IMR-90 (cell line): Measurements from ENCODE around the gene PRMT1. TPM values are rescaled to one million over a fixed set of nuclear protein-coding genes. Genes with fewer than 3 reads are reported as not detected.

Experiments
- ATAC-seq: fragments of 200-7000 bp; cut with Tn5 transposase; 2 replicates; pipeline ENCODE4 v1.9.1; 2020; ENCODE audit warnings: low read depth, mild to moderate bottlenecking, moderate library complexity
- BruUV-seq: library from RNA; stranded (reverse); fragments of 400-500 nt; replicated peaks from 2 replicates; lab custom pipeline; 2021; lab: Mats Ljungman, UMichigan
- CTCF ChIA-PET: fragments of 300-600 bp; formaldehyde crosslinking; extraction: SDS; loops from one replicate; lab custom pipeline; 2021; ENCODE audit warnings: antibody characterized with exemption; lab: Yijun Ruan, JAX
- POLR2A ChIA-PET: fragments of 300-600 bp; sonication (Branson Sonifier 250); formaldehyde crosslinking; loops from one replicate; lab custom pipeline; 2022; ENCODE audit warnings: antibody characterized with exemption; ENCODE audit not compliant: unreplicated experiment; lab: Charles Lee
- DNase-seq: peaks from one replicate; pipeline ENCODE4 v3.0.0; 2013
- H2AFZ ChIP-seq: replicated peaks from 2 replicates; pipeline ENCODE3; 2013; ENCODE audit warnings: low read length, mild to moderate bottlenecking; ENCODE audit not compliant: poor library complexity
- H2AK5ac ChIP-seq: 2 replicates; pipeline ENCODE4 v1.6.1; 2013; ENCODE audit warnings: low read depth, low read length, inconsistent platforms
- H2AK9ac ChIP-seq: replicated peaks from 2 replicates; pipeline ENCODE3; 2013; ENCODE audit warnings: mild to moderate bottlenecking, low read depth, low read length, moderate library complexity; ENCODE audit not compliant: poor library complexity
- H2BK120ac ChIP-seq: 2 replicates; pipeline ENCODE4 v1.6.1; 2013; ENCODE audit warnings: low read depth, low read length, inconsistent platforms
- H2BK15ac ChIP-seq: 3 replicates; pipeline ENCODE4 v1.6.1; 2013; ENCODE audit warnings: low read depth, low read length, inconsistent platforms
- H2BK20ac ChIP-seq: 2 replicates; pipeline ENCODE4 v1.6.1; 2013; ENCODE audit warnings: low read depth, mild to moderate bottlenecking, inconsistent platforms, low read length, moderate library complexity
- H2BK5ac ChIP-seq: 2 replicates; pipeline ENCODE4 v1.6.1; 2013; ENCODE audit warnings: mild to moderate bottlenecking, low read depth, low read length, inconsistent platforms; ENCODE audit not compliant: poor library complexity, severe bottlenecking
- H3K14ac ChIP-seq: replicated peaks from 2 replicates; pipeline ENCODE4 v1.6.1; 2013; ENCODE audit warnings: low read depth, low read length, inconsistent platforms
- H3K18ac ChIP-seq: 2 replicates; pipeline ENCODE4 v1.6.1; 2013; ENCODE audit warnings: low read depth, low read length, control low read depth
- H3K23ac ChIP-seq: 2 replicates; pipeline ENCODE4 v1.6.1; 2013; ENCODE audit warnings: low read depth, low read length, inconsistent platforms
- H3K27ac ChIP-seq: 2 replicates; pipeline ENCODE4 v1.5.1; 2013; ENCODE audit warnings: mild to moderate bottlenecking, control low read depth, low read length; ENCODE audit not compliant: insufficient read depth
- H3K27me3 ChIP-seq: 2 replicates; pipeline ENCODE4 v1.6.1; 2013; ENCODE audit warnings: low read length; ENCODE audit not compliant: control insufficient read depth, insufficient read depth
- H3K36me3 ChIP-seq: 2 replicates; pipeline ENCODE4 v1.6.1; 2013; ENCODE audit warnings: low read length, mixed read lengths; ENCODE audit not compliant: control insufficient read depth, insufficient read depth
- H3K4ac ChIP-seq: 2 replicates; pipeline ENCODE4 v1.6.1; 2013; ENCODE audit warnings: low read depth, low read length, inconsistent platforms
- H3K4me1 ChIP-seq: 2 replicates; pipeline ENCODE4 v1.6.1; 2013; ENCODE audit warnings: low read length, mixed read lengths; ENCODE audit not compliant: control insufficient read depth, insufficient read depth
- H3K4me2 ChIP-seq: 2 replicates; pipeline ENCODE4 v1.6.1; 2013; ENCODE audit warnings: low read depth, mild to moderate bottlenecking, control low read depth, low read length, moderate library complexity
- H3K4me3 ChIP-seq: 2 replicates; pipeline ENCODE4 v1.5.1; 2013; ENCODE audit warnings: low read depth, mild to moderate bottlenecking, control low read depth, low read length, moderate library complexity; ENCODE audit not compliant: insufficient read depth
- H3K56ac ChIP-seq: 2 replicates; pipeline ENCODE4 v1.6.1; 2013; ENCODE audit warnings: low read length, inconsistent platforms; ENCODE audit not compliant: insufficient read depth; ENCODE audit errors: extremely low read depth
- H3K79me1 ChIP-seq, 2 experiments: 2 replicates each; pipeline ENCODE4 v1.6.1; 2013; ENCODE audit warnings: low read length in 2 of 2, inconsistent platforms in 1 of 2, low read depth in 1 of 2
- H3K9ac ChIP-seq: 2 replicates; pipeline ENCODE4 v1.6.1; 2013; ENCODE audit warnings: low read depth, low read length, control low read depth
- H3K9me1 ChIP-seq: 2 replicates; pipeline ENCODE4 v1.6.1; 2013; ENCODE audit warnings: low read length, inconsistent platforms; ENCODE audit not compliant: insufficient read depth
- H3K9me3 ChIP-seq: 2 replicates; pipeline ENCODE4 v1.6.1; 2013; ENCODE audit warnings: low read length; ENCODE audit not compliant: control insufficient read depth, insufficient read depth
- H4K20me1 ChIP-seq: 2 replicates; pipeline ENCODE4 v1.6.1; 2013; ENCODE audit warnings: low read length, inconsistent platforms; ENCODE audit not compliant: insufficient read depth
- H4K5ac ChIP-seq: 2 replicates; pipeline ENCODE4 v1.6.1; 2013; ENCODE audit warnings: mild to moderate bottlenecking, low read depth, low read length, control low read depth
- H4K8ac ChIP-seq, 2 experiments: 2 replicates each; pipeline ENCODE4 v1.6.1; 2013; ENCODE audit warnings: low read depth in 2 of 2, low read length in 2 of 2, control low read depth in 1 of 2, inconsistent platforms in 1 of 2
- H4K91ac ChIP-seq: 2 replicates; pipeline ENCODE4 v1.6.1; 2013; ENCODE audit warnings: low read depth, low read length, inconsistent platforms; ENCODE audit not compliant: insufficient read depth
- BHLHE40 ChIP-seq: fragments of 150-350 bp; IDR thresholded peaks from 2 replicates; pipeline ENCODE4 v1.6.1; 2016; ENCODE audit warnings: mild to moderate bottlenecking, low read depth, low read length
- CHD1 ChIP-seq: IDR thresholded peaks from 2 replicates; pipeline ENCODE4 v1.6.1; 2012; ENCODE audit warnings: low read depth, low read length, improper control_type of control experiment
- MAFK ChIP-seq: IDR thresholded peaks from 2 replicates; pipeline ENCODE4 v1.6.1; 2012; ENCODE audit warnings: low read depth, low read length, improper control_type of control experiment
- MAZ ChIP-seq: IDR thresholded peaks from 2 replicates; pipeline ENCODE4 v1.6.1; 2012; ENCODE audit warnings: low read depth, mild to moderate bottlenecking, low read length, improper control_type of control experiment, moderate library complexity, borderline replicate concordance
- NFE2L2 ChIP-seq: fragments of 150-350 bp; IDR thresholded peaks from 2 replicates; pipeline ENCODE4 v1.6.1; 2016; ENCODE audit warnings: low read depth, mild to moderate bottlenecking, low read length
- RCOR1 ChIP-seq: IDR thresholded peaks from 2 replicates; pipeline ENCODE4 v1.6.1; 2012; ENCODE audit warnings: mild to moderate bottlenecking, low read length, improper control_type of control experiment; ENCODE audit not compliant: insufficient replicate concordance
- RFX5 ChIP-seq: IDR thresholded peaks from 2 replicates; pipeline ENCODE4 v1.8.0; 2012; ENCODE audit warnings: low read depth, mild to moderate bottlenecking, low read length, moderate library complexity
- WGBS, 2 experiments: methylation state at CpG; one replicate each; pipeline versions ENCODE4 v1.1.5 to v1.1.7; 2013; ENCODE audit warnings: missing lambda C conversion rate in 2 of 2; ENCODE audit not compliant: insufficient read length in 1 of 2; ENCODE audit errors: extremely low coverage in 2 of 2; 5-methylcytosine and 5-hydroxymethylcytosine counted together
- dilution Hi-C: fragments of 300-500 bp; cut with HindIII; formaldehyde crosslinking; loops from one replicate; pipeline ENCODE4 v1.14.3; 2018; ENCODE audit warnings: low sequenced_read_pairs; ENCODE audit not compliant: unreplicated experiment
- in situ Hi-C: fragments of 300-500 bp; cut with MboI; formaldehyde crosslinking; loops from 3 replicates; pipeline ENCODE4 v1.14.3; 2019; ENCODE audit warnings: low sequenced_read_pairs, inconsistent platforms, mixed read lengths
- intact Hi-C: fragments of 100-400 bp; cut with micrococcal nuclease; formaldehyde crosslinking; loops from 2 replicates; pipeline ENCODE4 v1.10.0; 2022
- polyA plus RNA-seq, 3 experiments: library from polyadenylated mRNA; depleted of rRNA; stranded (reverse); fragments of >200 nt; gene quantifications; 2 replicates each; pipeline ENCODE4 v1.2.3, GENCODE V29; 2012; ENCODE audit warnings: low replicate concordance in 1 of 3
- total RNA-seq: library from RNA; depleted of rRNA; stranded (reverse); fragments of >200 nt; gene quantifications from 2 replicates; pipeline ENCODE4 v1.2.3, GENCODE V29; 2012
- TF ChIP-seq, protein P1 (sequence below): fragments of 150-350 bp; IDR thresholded peaks from 2 replicates; pipeline ENCODE4 v1.6.1; 2016; ENCODE audit warnings: low read depth, mild to moderate bottlenecking, low read length, moderate library complexity, borderline replicate concordance

Gene PRMT1
- total and polyA plus RNA-seq, 2 of the 4 experiments (the other 2 are of a cell fraction), result 497 to 840 TPM

DNA sequence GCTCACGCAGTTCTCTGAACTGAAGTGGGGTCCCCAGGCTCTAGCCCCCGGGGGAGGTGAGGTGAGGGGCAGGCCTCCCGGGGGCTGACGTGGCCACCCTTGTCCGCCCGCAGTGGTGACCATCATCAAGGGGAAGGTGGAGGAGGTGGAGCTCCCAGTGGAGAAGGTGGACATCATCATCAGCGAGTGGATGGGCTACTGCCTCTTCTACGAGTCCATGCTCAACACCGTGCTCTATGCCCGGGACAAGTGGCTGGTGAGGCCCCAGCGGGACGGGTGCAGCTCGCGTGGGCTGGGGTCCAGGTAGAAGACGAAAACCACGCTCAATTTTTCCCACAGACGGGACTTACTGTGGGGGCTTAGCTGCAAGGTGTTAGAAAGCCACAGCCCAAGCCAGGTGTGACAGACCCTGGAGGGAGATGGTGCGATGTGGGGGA is 6.8 kb downstream of the PRMT1 start:
- no peak overlapping the region for H3K56ac ChIP-seq
- no peak overlapping the region for H4K8ac ChIP-seq
- no peak overlapping the region for H2BK20ac ChIP-seq
- in situ Hi-C loops (loop anchor here (10.0 kb wide), 1 partner anchor 171 kb away; the partner anchor contains the start of gene PTOV1), dilution Hi-C loops (no loop called here), intact Hi-C loops (loop anchor here (5.0 kb wide), 1 partner anchor 112 kb away; no protein-coding TSS in a partner anchor)
- H3K14ac ChIP-seq, result no peak overlapping the region
- no peak overlapping the region for H3K23ac ChIP-seq
- no peak overlapping the region for H2BK5ac ChIP-seq
- no peak overlapping the region for H2BK120ac ChIP-seq
- no peak overlapping the region for H3K4ac ChIP-seq
- peaks cover 55% of the 10 kb centered on the region for H4K20me1 ChIP-seq
- TF ChIP-seq RCOR1 (no peak), BHLHE40 (no peak), RFX5 (no peak), CHD1 (no peak), NFE2L2 (no peak), MAZ (no peak), MAFK (no peak)
- TF ChIP-seq, protein P1, sequence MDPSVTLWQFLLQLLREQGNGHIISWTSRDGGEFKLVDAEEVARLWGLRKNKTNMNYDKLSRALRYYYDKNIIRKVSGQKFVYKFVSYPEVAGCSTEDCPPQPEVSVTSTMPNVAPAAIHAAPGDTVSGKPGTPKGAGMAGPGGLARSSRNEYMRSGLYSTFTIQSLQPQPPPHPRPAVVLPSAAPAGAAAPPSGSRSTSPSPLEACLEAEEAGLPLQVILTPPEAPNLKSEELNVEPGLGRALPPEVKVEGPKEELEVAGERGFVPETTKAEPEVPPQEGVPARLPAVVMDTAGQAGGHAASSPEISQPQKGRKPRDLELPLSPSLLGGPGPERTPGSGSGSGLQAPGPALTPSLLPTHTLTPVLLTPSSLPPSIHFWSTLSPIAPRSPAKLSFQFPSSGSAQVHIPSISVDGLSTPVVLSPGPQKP, result no peak
- H2BK15ac ChIP-seq, result no peak overlapping the region
- POLR2A ChIA-PET, result no interaction called here
- ATAC-seq (no peak), DNase-seq (no peak)
- H3K79me1 ChIP-seq, result peaks cover 19 to 62% of the 10 kb centered on the region in 2 experiments
- no peak overlapping the region for H4K5ac ChIP-seq
- BruUV-seq, result no TSS peak
- peaks cover 3% of the 10 kb centered on the region; the same call in 1 of the 2 replicates for H3K9me1 ChIP-seq
- peaks cover 49% of the 10 kb centered on the region for H3K36me3 ChIP-seq
- H2AK5ac ChIP-seq, result no peak overlapping the region
- 100% methylated on average over 5 of the region's 18 CpGs; no CpG with 5 or more reads in 1 of the 2 experiments for whole genome bisulfite sequencing, 2 experiments
- no peak overlapping the region for H3K9ac ChIP-seq
- H2AFZ ChIP-seq, result no peak overlapping the region
- CTCF ChIA-PET, result no interaction called here
- H3K27me3 ChIP-seq, result no peaks in the 10 kb centered on the region
- no peak overlapping the region for H3K4me3 ChIP-seq
- no peak overlapping the region for H4K91ac ChIP-seq
- no peaks in the 10 kb centered on the region for H3K9me3 ChIP-seq
- H3K27ac ChIP-seq, result no peak overlapping the region
- peaks cover 10% of the 10 kb centered on the region for H3K4me1 ChIP-seq
- H3K18ac ChIP-seq, result no peak overlapping the region
- H2AK9ac ChIP-seq, result peak overlapping the region; percentile 13
- H3K4me2 ChIP-seq, result no peak overlapping the region
